Lung (tissue), 12 donors: Measurements from ENCODE around the gene TEDC1. TPM values are rescaled to one million over a fixed set of nuclear protein-coding genes. Genes with fewer than 3 reads are reported as not detected.

Experiments used
- ATAC-seq: fragments of 200-7000 bp; cut with Tn5 transposase; one replicate; pipeline ENCODE4 v1.9.1; 2020; ENCODE audit warnings: moderate number of reproducible peaks; ENCODE audit not compliant: insufficient read depth, low FRiP score
- DNase-seq, 3 donors: peaks; one replicate each; pipeline ENCODE4 v3.0.0-alpha.2; 2013 to 2017
- H3K27ac ChIP-seq, 2 donors: one replicate each; pipeline ENCODE4 v1.5.1; 2013; ENCODE audit warnings: mild to moderate bottlenecking in 2 of 2, moderate library complexity in 2 of 2, control low read depth in 1 of 2, inconsistent platforms in 1 of 2, low read depth in 1 of 2, low read length in 1 of 2
- H3K27me3 ChIP-seq, 3 donors: one replicate each; pipeline ENCODE4 v1.5.1; 2013; ENCODE audit warnings: low read length in 2 of 3; ENCODE audit not compliant: control insufficient read depth in 3 of 3, insufficient read depth in 3 of 3
- H3K36me3 ChIP-seq, 4 donors: one replicate each; pipeline ENCODE4 v1.5.1; 2013; ENCODE audit warnings: low read length in 4 of 4, mild to moderate bottlenecking in 1 of 4, moderate library complexity in 1 of 4; ENCODE audit not compliant: control insufficient read depth in 4 of 4, insufficient read depth in 4 of 4
- H3K4me1 ChIP-seq, 5 donors: one replicate each; pipeline ENCODE4 v1.5.1; 2013; ENCODE audit warnings: low read length in 5 of 5, mild to moderate bottlenecking in 2 of 5, moderate library complexity in 1 of 5; ENCODE audit not compliant: control insufficient read depth in 5 of 5, insufficient read depth in 5 of 5
- H3K4me3 ChIP-seq: one replicate; pipeline ENCODE4 v1.5.1; 2013; ENCODE audit warnings: mild to moderate bottlenecking, control low read depth, moderate library complexity
- H3K9ac ChIP-seq, 2 donors: one replicate each; pipeline ENCODE4 v1.5.1; 2013; ENCODE audit warnings: low read length in 2 of 2, control low read depth in 1 of 2; ENCODE audit not compliant: insufficient read depth in 1 of 2
- H3K9me3 ChIP-seq, 4 donors: one replicate each; pipeline ENCODE4 v1.5.1; 2013; ENCODE audit warnings: low read length in 3 of 4, mild to moderate bottlenecking in 1 of 4, moderate library complexity in 1 of 4; ENCODE audit not compliant: control insufficient read depth in 4 of 4, insufficient read depth in 3 of 4
- WGBS, 2 donors: extraction: QIAGEN DNeasy Blood & Tissue Kit; methylation state at CpG; one replicate each; pipeline ENCODE4 v1.1.7; 2013; 5-methylcytosine and 5-hydroxymethylcytosine counted together
- polyA plus RNA-seq, 2 donors: library from polyadenylated mRNA; stranded (reverse); fragments of 200-250 nt; gene quantifications; one replicate each; pipeline ENCODE4 v1.2.1, GENCODE V29; 2013
- total RNA-seq, 2 donors: library from RNA; depleted of rRNA in 1 of 2; stranded (reverse); fragments of >200 nt in 1 of 2; gene quantifications; one replicate each; pipeline ENCODE4 v1.2.1, GENCODE V29; 2014 to 2021
- TF ChIP-seq, protein P1 (sequence below): IDR thresholded peaks from 2 replicates; pipeline ENCODE4 v1.5.1; 2012; ENCODE audit warnings: mild to moderate bottlenecking; ENCODE audit errors: control extremely low read depth, extremely low read depth
- donor health status: control.
- donor health status: control.
- donor health status: Bipolar disorder and iron deficiency.
- donor health status: healthy.
- donor health status: DM: yes; HTN: yes; CAD: no.

Gene TEDC1
- total and polyA plus RNA-seq, 4 donors: 5.8 to 20.8 (median 14.4) TPM

DNA sequence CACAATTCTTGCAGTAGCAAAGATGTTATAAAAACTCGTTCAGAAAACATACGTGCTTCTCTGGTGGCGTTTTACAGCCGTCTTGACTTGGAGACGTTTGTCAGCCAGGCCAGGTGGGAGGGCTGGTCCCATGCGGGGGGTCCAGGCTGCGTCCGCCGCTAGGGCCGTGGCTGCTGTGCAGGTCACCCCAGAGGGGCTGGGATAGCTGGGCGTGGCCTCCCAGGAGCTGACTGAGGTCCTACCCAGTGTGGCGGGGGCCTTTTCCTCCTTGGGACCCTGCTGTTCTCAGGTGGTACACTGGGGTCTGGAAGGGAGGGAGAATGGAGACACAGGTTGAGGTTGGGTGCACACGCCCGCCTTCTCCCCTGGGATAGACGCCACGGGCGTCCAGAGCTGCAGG, 46.2 kb upstream of the TEDC1 start:
- TF ChIP-seq, protein P1, sequence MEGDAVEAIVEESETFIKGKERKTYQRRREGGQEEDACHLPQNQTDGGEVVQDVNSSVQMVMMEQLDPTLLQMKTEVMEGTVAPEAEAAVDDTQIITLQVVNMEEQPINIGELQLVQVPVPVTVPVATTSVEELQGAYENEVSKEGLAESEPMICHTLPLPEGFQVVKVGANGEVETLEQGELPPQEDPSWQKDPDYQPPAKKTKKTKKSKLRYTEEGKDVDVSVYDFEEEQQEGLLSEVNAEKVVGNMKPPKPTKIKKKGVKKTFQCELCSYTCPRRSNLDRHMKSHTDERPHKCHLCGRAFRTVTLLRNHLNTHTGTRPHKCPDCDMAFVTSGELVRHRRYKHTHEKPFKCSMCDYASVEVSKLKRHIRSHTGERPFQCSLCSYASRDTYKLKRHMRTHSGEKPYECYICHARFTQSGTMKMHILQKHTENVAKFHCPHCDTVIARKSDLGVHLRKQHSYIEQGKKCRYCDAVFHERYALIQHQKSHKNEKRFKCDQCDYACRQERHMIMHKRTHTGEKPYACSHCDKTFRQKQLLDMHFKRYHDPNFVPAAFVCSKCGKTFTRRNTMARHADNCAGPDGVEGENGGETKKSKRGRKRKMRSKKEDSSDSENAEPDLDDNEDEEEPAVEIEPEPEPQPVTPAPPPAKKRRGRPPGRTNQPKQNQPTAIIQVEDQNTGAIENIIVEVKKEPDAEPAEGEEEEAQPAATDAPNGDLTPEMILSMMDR: no peak
- Histone ChIP-seq H3K36me3 (peaks cover 0 to 18% (median 5%) of the 10 kb centered on the region in 4 donors), H3K9ac (no peak overlapping the region), H3K4me3 (no peak overlapping the region), H3K4me1 (peaks cover 0 to 4% (median 0%) of the 10 kb centered on the region in 5 donors), H3K27me3 (no peaks in the 10 kb centered on the region), H3K9me3 (no peaks in the 10 kb centered on the region), H3K27ac (no peak overlapping the region)
- no peak for DNase-seq
- WGBS, 2 donors: 92 to 95% methylated on average over 17 of the region's 17 CpGs
- no peak for ATAC-seq

DNA sequence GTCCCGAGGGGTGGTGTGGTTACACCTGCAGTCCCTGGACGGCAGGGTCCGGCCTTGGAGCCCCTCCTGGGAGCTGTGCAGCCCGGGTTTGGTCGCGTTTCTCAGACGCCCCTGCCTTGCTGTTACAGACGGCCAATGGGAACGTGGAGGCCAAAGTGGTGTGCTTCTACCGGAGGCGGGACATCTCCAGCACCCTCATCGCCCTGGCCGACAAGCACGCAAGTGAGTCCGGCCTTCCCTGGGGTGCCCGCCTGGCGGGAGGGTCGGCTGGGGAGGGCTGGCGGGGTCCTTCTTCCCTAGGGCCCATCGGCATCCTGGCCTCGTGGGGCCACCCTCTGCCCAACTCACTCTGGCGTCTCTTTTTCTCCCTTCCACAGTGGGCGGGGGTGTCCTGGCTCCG, 45.8 kb upstream of the TEDC1 start:
- Histone ChIP-seq H3K9me3 (no peaks in the 10 kb centered on the region), H3K36me3 (peaks cover 2 to 21% (median 7%) of the 10 kb centered on the region in 4 donors), H3K27ac (no peak overlapping the region), H3K27me3 (no peaks in the 10 kb centered on the region), H3K9ac (no peak overlapping the region), H3K4me3 (no peak overlapping the region), H3K4me1 (peaks cover 0 to 4% (median 0%) of the 10 kb centered on the region in 5 donors)
- WGBS, 2 donors: 90 to 95% methylated on average over 24 of the region's 24 CpGs
- no peak for ATAC-seq
- no peak for DNase-seq
- TF ChIP-seq, protein P1: no peak

DNA sequence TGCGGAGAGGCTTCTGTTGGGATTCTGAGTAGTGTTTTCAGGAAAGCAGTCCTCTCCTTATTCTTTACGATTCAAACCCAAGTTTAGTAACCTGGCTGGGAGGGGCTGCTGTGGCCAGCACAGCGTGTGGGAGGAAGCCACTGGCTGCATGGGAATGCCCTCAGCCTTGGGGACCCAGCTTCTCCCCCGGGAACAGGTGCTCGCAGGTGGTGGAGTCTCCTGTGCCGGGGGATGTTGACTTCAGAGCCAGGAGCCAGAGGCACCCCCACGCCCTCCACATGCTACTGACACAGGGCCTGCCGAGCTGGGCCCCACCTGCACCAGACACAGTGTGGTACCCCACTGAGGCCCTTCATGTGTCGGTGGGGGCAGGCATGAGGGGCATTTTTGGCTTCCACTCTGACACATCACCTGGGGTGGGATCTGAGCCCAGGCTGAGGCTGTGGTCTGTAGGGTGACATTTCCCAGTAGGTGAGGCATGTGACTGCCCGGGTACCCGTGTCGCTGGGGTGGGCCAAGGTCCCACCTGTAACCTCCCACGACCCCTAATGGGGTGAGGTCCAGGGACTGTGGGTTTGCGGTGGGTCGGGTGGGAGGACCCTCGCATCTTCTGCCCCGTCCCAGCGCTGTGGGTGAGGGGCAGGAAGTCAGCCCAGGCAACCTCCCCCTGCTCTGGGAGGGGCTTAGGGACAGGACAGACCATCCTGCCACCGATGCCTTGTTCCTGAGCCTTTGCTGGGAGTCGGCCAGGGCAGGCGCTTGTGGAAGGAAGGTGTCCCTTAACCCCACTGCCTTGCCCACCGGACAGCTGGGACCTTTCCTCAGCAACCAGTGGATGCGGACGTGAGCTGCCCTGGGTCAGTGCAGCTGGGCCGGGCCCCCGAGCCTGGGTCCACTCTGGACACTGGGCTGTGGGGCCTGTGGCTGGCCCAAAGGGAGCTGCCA, 44.9 kb upstream of the TEDC1 start:
- Histone ChIP-seq H3K27me3 (no peaks in the 10 kb centered on the region), H3K9ac (no peak overlapping the region), H3K36me3 (peaks cover 3 to 27% (median 12%) of the 10 kb centered on the region in 4 donors), H3K9me3 (no peaks in the 10 kb centered on the region), H3K4me1 (peaks cover 0 to 4% (median 0%) of the 10 kb centered on the region in 5 donors), H3K4me3 (no peak overlapping the region), H3K27ac (no peak overlapping the region)
- DNase-seq: no peak
- ATAC-seq: no peak
- WGBS, 2 donors: 89 to 93% methylated on average over 26 of the region's 26 CpGs
- TF ChIP-seq, protein P1: no peak
